ENCODE results near the gene LRRC15. TPM values are rescaled to one million over a fixed set of nuclear protein-coding genes. Genes with fewer than 3 reads are reported as not detected.

The LRRC15 gene
- total RNA-seq, 3 donors from 2014 or later, result not detected

GRCh38 chr3:194340757-194341400 is 28.7 kb downstream of the LRRC15 start:
- H3K4me1 Mint-ChIP-seq (ENCODE audit: low read depth), result peaks cover 4% of the 10 kb centered on the region
- no peaks in the 10 kb centered on the region for H3K9me3 Mint-ChIP-seq
- H3K36me3 Mint-ChIP-seq (ENCODE audit: insufficient read depth), result no peaks in the 10 kb centered on the region
- ATAC-seq (no peak), DNase-seq (no peak)
- H3K27me3 Mint-ChIP-seq (ENCODE audit: low read depth), result peaks cover 14% of the 10 kb centered on the region
- H3K4me3 Mint-ChIP-seq, result no peak overlapping the region

GRCh38 chr3:194339840-194340239 is 29.7 kb downstream of the LRRC15 start:
- H3K9me3 Mint-ChIP-seq, result no peaks in the 10 kb centered on the region
- ATAC-seq, result no peak

GRCh38 chr3:194339356-194339755 is 30.2 kb downstream of the LRRC15 start:
- peaks cover 15% of the 10 kb centered on the region for H3K27me3 Mint-ChIP-seq (ENCODE audit: low read depth)
- no peaks in the 10 kb centered on the region for H3K9me3 Mint-ChIP-seq
- H3K4me1 Mint-ChIP-seq (ENCODE audit: low read depth), result peaks cover 4% of the 10 kb centered on the region
- no peak overlapping the region for H3K4me3 Mint-ChIP-seq
- DNase-seq, result no peak
- H3K36me3 Mint-ChIP-seq (ENCODE audit: insufficient read depth), result no peaks in the 10 kb centered on the region
- no peak for ATAC-seq

More at GRCh38 chr3:194339840-194340239, 29.7 kb downstream of the LRRC15 start:
- H3K27me3 Mint-ChIP-seq (ENCODE audit: low read depth), result peaks cover 15% of the 10 kb centered on the region
- no peak for DNase-seq
- H3K4me3 Mint-ChIP-seq, result no peak overlapping the region
- H3K36me3 Mint-ChIP-seq (ENCODE audit: insufficient read depth), result no peaks in the 10 kb centered on the region
- H3K4me1 Mint-ChIP-seq (ENCODE audit: low read depth), result peaks cover 4% of the 10 kb centered on the region

GRCh38 chr3:194337965-194338753 is 31.4 kb downstream of the LRRC15 start:
- H3K9me3 Mint-ChIP-seq, result no peaks in the 10 kb centered on the region
- no peak overlapping the region for H3K4me3 Mint-ChIP-seq
- DNase-seq, result no peak
- no peak for ATAC-seq
- no peaks in the 10 kb centered on the region for H3K36me3 Mint-ChIP-seq (ENCODE audit: insufficient read depth)
- peaks cover 5% of the 10 kb centered on the region for H3K4me1 Mint-ChIP-seq (ENCODE audit: low read depth)
- H3K27me3 Mint-ChIP-seq (ENCODE audit: low read depth), result peaks cover 19% of the 10 kb centered on the region

- no peaks in the 10 kb centered on the region for H3K36me3 Mint-ChIP-seq (ENCODE audit: insufficient read depth)
- no peak for ATAC-seq
- H3K4me1 Mint-ChIP-seq (ENCODE audit: low read depth), result peaks cover 5% of the 10 kb centered on the region
Measured at GRCh38 chr3:194336601-194337355, 32.8 kb downstream of the LRRC15 start.

GRCh38 chr3:194333981-194334320 is 35.6 kb downstream of the LRRC15 start:
- Mint-ChIP-seq H3K9me3 (no peaks in the 10 kb centered on the region), H3K4me3 (peak overlapping the region; percentile 67), H3K36me3 (ENCODE audit: insufficient read depth) (no peaks in the 10 kb centered on the region), H3K4me1 (ENCODE audit: low read depth) (peaks cover 5% of the 10 kb centered on the region), H3K27me3 (ENCODE audit: low read depth) (peaks cover 32% of the 10 kb centered on the region)
- DNase-seq, result no peak
- no peak for ATAC-seq

More at GRCh38 chr3:194336601-194337355, 32.8 kb downstream of the LRRC15 start:
- DNase-seq, result no peak
- peaks cover 30% of the 10 kb centered on the region for H3K27me3 Mint-ChIP-seq (ENCODE audit: low read depth)
- H3K9me3 Mint-ChIP-seq, result no peaks in the 10 kb centered on the region
- H3K4me3 Mint-ChIP-seq, result no peak overlapping the region

GRCh38 chr3:194333212-194333980 is 36.1 kb downstream of the LRRC15 start:
- Mint-ChIP-seq H3K36me3 (ENCODE audit: insufficient read depth) (no peaks in the 10 kb centered on the region), H3K27me3 (ENCODE audit: low read depth) (peaks cover 32% of the 10 kb centered on the region), H3K9me3 (no peaks in the 10 kb centered on the region), H3K4me1 (ENCODE audit: low read depth) (peaks cover 5% of the 10 kb centered on the region), H3K4me3 (peak overlapping the region; percentile 67)
- peak; percentile 90 for DNase-seq
- peak; percentile 96 to 98 for ATAC-seq

GRCh38 chr3:194332858-194333211 is 36.7 kb downstream of the LRRC15 start:
- Mint-ChIP-seq H3K36me3 (ENCODE audit: insufficient read depth) (no peaks in the 10 kb centered on the region), H3K9me3 (no peaks in the 10 kb centered on the region), H3K27me3 (ENCODE audit: low read depth) (peaks cover 32% of the 10 kb centered on the region), H3K4me3 (no peak overlapping the region), H3K4me1 (ENCODE audit: low read depth) (peaks cover 5% of the 10 kb centered on the region)
- ATAC-seq (no peak), DNase-seq (no peak)

- Mint-ChIP-seq H3K4me3 (no peak overlapping the region), H3K36me3 (ENCODE audit: insufficient read depth) (no peaks in the 10 kb centered on the region), H3K4me1 (ENCODE audit: low read depth) (peaks cover 5% of the 10 kb centered on the region), H3K27me3 (ENCODE audit: low read depth) (peaks cover 26% of the 10 kb centered on the region), H3K9me3 (no peaks in the 10 kb centered on the region)
- DNase-seq (no peak), ATAC-seq (no peak)
Measured at GRCh38 chr3:194330579-194330978, 39.0 kb downstream of the LRRC15 start.

GRCh38 chr3:194330160-194330559 is 39.4 kb downstream of the LRRC15 start:
- H3K36me3 Mint-ChIP-seq (ENCODE audit: insufficient read depth), result no peaks in the 10 kb centered on the region
- no peak overlapping the region for H3K4me3 Mint-ChIP-seq
- DNase-seq (no peak), ATAC-seq (no peak)
- H3K27me3 Mint-ChIP-seq (ENCODE audit: low read depth), result peaks cover 23% of the 10 kb centered on the region
- peaks cover 5% of the 10 kb centered on the region for H3K4me1 Mint-ChIP-seq (ENCODE audit: low read depth)
- no peaks in the 10 kb centered on the region for H3K9me3 Mint-ChIP-seq

- DNase-seq (no peak), ATAC-seq (no peak)
- H3K9me3 Mint-ChIP-seq, result no peaks in the 10 kb centered on the region
- H3K27me3 Mint-ChIP-seq (ENCODE audit: low read depth), result peaks cover 23% of the 10 kb centered on the region
- H3K4me1 Mint-ChIP-seq (ENCODE audit: low read depth), result peaks cover 5% of the 10 kb centered on the region
- H3K4me3 Mint-ChIP-seq, result no peak overlapping the region
- no peaks in the 10 kb centered on the region for H3K36me3 Mint-ChIP-seq (ENCODE audit: insufficient read depth)
Measured at GRCh38 chr3:194329583-194329965, 40.0 kb downstream of the LRRC15 start.

- DNase-seq, result no peak
- Mint-ChIP-seq H3K9me3 (no peaks in the 10 kb centered on the region), H3K36me3 (ENCODE audit: insufficient read depth) (no peaks in the 10 kb centered on the region), H3K27me3 (ENCODE audit: low read depth) (peaks cover 23% of the 10 kb centered on the region), H3K4me3 (no peak overlapping the region), H3K4me1 (ENCODE audit: low read depth) (peaks cover 4% of the 10 kb centered on the region)
- no peak for ATAC-seq
Measured at GRCh38 chr3:194328942-194329582, 40.5 kb downstream of the LRRC15 start.

- ATAC-seq (no peak), DNase-seq (no peak)
- Mint-ChIP-seq H3K27me3 (ENCODE audit: low read depth) (peaks cover 16% of the 10 kb centered on the region), H3K4me1 (ENCODE audit: low read depth) (peaks cover 4% of the 10 kb centered on the region), H3K36me3 (ENCODE audit: insufficient read depth) (no peaks in the 10 kb centered on the region), H3K4me3 (no peak overlapping the region), H3K9me3 (no peaks in the 10 kb centered on the region)
Measured at GRCh38 chr3:194328053-194328657, 41.4 kb downstream of the LRRC15 start.

All from activated T-cell treated with anti-CD3 and anti-CD28 coated beads, Interleukin-2, amount 50 U/mL, for 4 hours (primary cell).